ENCODE data around the gene FTSJ1.

FTSJ1 gene

DNA sequence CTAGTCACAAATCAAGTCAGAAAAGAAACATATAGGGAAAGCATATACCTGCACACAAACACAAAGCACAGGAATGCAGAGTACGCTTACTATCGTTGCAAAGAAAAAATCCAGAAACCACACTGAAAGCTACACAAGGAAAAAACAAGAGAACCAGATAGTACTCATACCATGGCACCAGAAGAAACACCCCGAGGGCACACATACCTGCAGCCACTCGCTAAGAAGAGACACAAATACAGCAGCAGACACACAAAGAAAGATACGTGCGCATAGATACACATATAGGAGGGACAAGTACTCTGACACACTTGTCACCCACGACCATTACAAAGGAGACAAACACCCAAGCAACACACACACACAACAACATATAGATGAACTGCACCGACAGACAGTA, 4.5 kb upstream of the FTSJ1 start:
- DNase-seq: no peak

DNA sequence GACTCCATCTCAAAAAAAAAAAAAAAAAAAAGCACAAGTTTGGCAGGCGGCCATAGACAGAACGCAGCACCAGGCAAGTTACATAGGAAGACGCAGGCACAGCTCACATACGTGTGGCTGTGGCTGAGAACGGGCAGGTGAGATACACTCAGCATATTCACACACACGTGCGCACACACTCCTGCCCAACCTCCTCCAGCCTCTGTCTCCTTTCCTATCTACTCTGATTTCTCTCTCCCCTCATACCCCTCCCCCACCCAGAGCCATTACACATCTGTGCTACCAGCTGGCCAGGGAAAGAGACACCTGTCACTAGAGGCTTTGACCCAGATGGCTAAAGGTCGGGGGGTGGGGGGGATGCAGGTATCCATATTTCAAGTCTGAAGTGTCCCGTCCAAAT, 3.8 kb upstream of the FTSJ1 start:
- DNase-seq: no peak

- no peak for DNase-seq
Measured at GRCh38 chrX:48472851-48473703, 2.9 kb upstream of the FTSJ1 start.

GRCh38 chrX:48473704-48473990, 2.4 kb upstream of the FTSJ1 start:
- no peak for DNase-seq

- no peak for DNase-seq
Measured at GRCh38 chrX:48474127-48474526, 1.9 kb upstream of the FTSJ1 start.

- DNase-seq: no peak
Measured at GRCh38 chrX:48474581-48474980, 1.4 kb upstream of the FTSJ1 start.

GRCh38 chrX:48475296-48475695, 703 bp upstream of the FTSJ1 start:
- DNase-seq: no peak

DNA sequence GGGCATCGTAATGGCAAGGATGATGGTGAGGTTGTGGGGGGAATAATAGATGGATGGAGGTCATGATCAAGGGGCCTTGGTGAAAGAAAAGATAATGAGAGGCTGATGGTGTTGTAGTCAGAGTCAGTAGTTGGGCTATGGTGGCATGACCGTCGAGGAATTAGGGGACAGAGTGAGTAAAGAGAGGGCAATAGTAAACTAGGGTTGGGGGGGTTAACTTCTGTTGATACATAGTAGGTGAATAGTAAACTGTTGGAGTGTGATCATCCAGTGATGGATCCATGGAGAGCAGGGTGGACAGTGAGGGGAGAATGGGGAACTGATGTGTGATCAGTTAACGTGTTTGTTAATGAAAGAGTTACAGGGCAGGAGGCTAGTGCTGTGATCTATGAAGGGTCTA, 920 bp downstream of the FTSJ1 start:
- no peak for DNase-seq

DNA sequence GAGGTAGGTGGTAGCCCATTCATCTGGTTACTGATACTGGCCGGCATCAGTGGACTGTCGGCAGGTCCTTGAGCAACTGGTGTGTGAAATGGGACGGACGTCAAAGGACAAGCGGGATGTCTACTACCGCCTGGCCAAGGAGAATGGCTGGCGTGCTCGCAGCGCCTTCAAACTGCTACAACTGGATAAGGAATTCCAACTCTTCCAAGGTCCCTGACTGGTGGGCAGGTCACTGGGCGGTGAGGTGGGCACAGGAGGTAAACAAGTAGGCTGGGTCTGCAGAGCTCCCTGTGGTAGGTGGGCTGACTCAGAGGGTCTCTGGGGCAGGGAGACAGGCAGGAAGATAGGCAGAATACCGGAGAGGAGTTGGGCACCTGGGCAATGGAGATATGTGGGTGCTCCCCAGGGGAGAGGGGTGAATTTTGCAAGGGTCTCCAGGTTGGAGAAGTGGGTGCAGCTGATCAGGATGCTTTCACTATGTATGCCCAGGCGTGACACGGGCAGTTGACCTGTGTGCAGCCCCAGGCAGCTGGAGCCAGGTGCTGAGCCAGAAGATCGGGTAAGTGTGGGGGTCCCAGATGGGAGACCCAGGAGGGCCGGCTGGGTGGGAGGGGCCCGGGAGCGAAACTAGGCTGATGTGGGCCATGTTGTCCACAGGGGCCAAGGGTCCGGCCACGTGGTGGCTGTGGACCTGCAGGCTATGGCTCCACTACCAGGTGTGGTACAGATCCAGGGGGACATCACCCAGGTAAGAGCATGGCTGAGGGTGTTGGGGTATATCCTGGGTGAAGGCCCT, 2.2 kb downstream of the FTSJ1 start:
- no peak for DNase-seq

- no peak for DNase-seq
Measured at GRCh38 chrX:48478806-48479205, 2.8 kb downstream of the FTSJ1 start.

DNA sequence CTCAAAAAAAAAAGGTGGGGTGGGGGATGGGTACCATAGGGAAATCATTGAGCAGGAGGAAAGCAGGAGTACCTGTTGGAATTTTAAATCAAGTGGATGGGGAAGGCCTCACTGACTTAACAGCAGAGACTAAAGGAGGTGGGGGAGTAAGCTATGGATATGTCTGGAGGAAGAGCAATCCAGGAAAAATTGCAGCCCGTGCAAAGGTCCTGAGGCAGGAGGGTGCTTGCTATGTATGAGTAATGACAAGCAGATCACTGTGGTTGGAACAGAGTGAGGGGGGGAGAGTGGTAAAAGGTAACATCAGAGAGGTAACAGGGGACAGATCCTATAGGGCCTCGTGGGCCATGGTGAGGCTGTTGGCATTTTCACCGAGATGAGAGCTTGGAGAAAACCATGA, 4.1 kb downstream of the FTSJ1 start:
- no peak for DNase-seq

GRCh38 chrX:48480583-48480982, 4.6 kb downstream of the FTSJ1 start:
- no peak for DNase-seq

DNA sequence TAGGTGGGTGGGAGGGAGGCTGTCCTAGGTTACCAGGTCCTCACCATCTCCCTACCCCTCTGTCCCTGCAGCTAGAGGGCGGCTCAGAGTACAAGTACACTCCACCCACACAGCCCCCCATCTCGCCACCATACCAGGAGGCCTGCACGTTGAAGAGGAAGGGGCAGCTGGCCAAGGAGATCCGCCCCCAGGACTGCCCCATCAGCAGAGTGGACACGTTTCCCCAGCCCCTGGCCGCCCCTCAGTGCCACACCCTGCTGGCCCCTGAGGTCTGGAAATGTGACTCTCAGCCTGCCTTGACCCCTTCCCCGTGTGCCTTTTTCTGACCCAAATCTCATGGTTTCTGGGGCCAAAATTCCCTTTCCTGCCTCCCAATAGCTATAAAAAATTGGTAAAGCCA, 6.5 kb downstream of the FTSJ1 start:
- DNase-seq: no peak

DNA sequence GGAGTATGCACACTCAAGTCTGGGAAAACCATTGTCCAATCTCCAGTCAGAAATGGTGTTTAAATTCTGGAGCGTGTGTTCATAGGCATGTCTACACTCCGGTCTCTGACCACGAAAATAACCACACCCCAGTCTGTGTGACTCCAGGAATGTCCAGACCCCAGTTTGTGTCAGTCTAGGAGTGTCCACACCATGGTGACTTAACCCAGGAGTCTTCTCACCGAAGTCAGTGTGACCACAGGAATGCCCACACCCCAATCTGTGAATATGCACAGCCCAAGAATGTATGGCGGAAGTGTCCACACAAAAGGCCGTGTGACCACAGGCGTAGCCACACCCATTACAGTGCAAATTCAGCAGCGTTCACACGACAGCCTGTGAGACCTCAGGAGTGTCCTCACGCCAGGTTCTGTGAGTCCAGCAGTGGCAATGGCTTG, 11.4 kb downstream of the FTSJ1 start:
- no peak for DNase-seq

DNA sequence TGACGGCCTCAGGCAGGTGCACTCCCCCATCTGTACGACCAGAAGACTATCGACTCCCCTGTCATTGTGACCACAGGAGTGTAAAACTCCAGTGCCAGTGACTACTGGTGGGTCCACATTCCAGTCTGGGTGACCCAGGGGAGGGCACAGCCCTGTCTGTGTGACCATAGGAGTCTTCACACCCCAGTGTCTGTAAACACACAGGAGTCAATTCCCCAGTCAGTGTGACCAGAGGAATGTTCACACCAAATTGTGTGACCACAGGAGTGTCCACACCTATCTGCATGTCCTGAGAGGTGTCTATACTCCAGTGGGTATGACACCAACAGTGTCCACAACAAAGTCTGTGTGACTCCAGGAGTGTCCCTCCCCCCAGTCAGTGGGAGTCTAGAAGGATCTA, 12.0 kb downstream of the FTSJ1 start:
- DNase-seq: no peak

GRCh38 chrX:48489296-48489695, 13.3 kb downstream of the FTSJ1 start:
- no peak for DNase-seq

DNA sequence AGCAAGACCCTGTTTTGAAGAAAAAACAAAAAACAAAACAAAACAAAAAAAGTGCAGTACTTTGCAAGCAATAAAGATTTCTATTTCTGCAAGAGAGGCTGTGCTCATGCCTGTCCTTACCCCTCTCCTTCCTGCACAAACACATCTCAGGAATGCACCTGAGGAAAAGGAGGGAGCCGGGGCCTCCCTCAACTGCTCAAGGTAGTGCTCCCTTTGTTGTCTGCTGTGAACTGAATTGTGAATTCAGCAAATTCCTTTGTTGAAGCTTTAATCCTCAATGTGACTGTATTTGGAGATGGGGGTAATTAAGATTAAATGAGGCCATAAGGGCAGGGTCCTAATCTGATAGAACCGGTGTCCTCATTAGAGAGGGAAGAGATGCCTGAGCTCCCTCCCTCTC, 13.9 kb downstream of the FTSJ1 start:
- no peak for DNase-seq

GRCh38 chrX:48490661-48491060, 14.7 kb downstream of the FTSJ1 start:
- no peak for DNase-seq

GRCh38 chrX:48491809-48492208, 15.8 kb downstream of the FTSJ1 start:
- no peak for DNase-seq

DNA sequence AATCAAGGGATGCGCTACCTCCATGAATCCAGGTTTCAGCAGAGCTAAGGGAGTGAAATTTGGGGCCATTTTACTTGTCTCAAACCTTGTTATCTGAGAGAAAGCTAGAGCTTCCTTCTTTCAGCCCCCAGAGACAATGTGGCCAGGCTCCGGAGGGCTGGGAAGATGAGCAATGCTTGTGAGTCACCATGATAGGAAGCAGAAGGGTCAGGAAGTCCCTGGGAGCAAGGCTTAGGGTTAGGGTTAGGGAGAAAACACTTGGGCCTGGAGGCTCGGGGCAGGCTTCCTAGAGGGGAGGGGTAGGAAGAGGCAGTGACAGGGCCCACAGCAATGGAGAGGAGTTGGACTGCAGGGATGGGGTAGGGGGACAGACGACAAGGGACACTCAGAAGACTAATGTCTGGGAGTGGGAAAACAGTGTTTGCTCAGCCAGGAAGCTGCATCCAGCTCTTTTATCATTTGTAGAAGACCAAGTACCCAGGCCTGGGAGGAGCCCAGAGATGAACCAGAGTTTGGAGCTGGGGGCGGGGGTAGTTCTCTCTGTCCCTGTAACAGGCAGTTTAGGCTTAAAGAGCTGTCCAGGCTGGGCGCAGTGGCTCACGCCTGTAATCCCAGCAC, 16.4 kb downstream of the FTSJ1 start:
- DNase-seq: no peak

- peak; percentile 30 for DNase-seq
Measured at GRCh38 chrX:48493890-48494364, 17.9 kb downstream of the FTSJ1 start.

DNA sequence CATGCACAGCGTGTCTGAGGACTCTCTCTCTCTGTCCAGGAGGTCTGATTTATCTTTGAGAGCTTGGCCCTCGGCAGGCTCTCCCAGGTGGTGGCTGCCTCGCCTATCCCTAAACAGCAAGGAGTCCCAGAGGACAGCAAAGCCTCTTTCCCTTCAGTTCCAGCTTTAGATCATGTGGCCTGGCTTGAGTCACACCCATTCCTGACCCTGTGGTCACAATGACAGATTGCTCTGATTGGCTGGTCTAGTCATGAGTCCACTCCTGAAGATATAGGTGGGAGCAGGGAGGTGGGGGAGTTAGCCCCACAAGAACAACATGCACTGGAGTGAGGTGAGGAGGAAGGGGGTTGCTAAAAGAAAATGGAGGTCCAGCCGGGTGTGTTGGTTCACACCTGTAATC, 20.7 kb downstream of the FTSJ1 start:
- DNase-seq: no peak

GRCh38 chrX:48497871-48498270, 21.9 kb downstream of the FTSJ1 start:
- no peak for DNase-seq

DNA sequence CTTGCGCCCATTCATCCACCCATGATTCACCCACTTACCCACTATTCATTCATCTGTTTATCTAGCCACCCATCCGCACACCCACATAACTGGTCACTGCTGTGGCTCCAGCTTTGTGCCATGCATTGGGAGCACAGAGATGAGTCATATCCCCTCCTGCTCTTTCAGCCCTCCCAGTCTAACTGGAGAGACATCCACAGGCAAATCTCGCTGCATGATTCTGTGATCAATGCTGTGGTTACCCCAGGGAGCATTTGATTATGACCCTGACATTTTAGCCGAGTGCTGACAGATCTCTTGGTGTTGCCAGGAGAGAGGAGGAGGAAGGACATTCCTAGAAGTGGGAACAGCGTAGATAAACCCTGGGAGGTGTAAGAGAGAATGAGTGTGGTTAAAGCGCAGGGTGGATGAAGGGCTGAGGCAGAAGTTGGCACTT, 22.4 kb downstream of the FTSJ1 start:
- no peak for DNase-seq

Measured in midbrain (tissue), 1 donor.